GM10266 (cell line): Measurements from ENCODE around the gene NQO1.
"Not testable (repeated sequence)": the region's sequence is repeated elsewhere in the genome, so short reads cannot be mapped to it uniquely, and the experiment has no call there.

Experiments used
- DNase-seq: peaks from one replicate; pipeline ENCODE4 v3.0.0; 2012; ENCODE audit errors: extremely low spot score
- CTCF ChIP-seq: IDR thresholded peaks from 2 replicates; pipeline ENCODE4 v1.5.1; 2012; ENCODE audit warnings: mild to moderate bottlenecking, low read depth; ENCODE audit not compliant: control insufficient read depth, insufficient read depth; ENCODE audit errors: missing control alignments

The NQO1 gene

GRCh38 chr16:69744363-69745231 lies 18.2 kb upstream of the NQO1 start:
- DNase-seq = no peak
- no peak for TF ChIP-seq CTCF

- no peak for DNase-seq
- TF ChIP-seq CTCF = no peak
Measured at GRCh38 chr16:69741951-69742904, 15.9 kb upstream of the NQO1 start.

- no peak for TF ChIP-seq CTCF
- no peak for DNase-seq
Measured at GRCh38 chr16:69741519-69741918, 15.2 kb upstream of the NQO1 start.

- no peak for TF ChIP-seq CTCF
- DNase-seq = no peak
Measured at GRCh38 chr16:69732101-69732500, 5.7 kb upstream of the NQO1 start.

- DNase-seq = not testable (repeated sequence)
Measured at GRCh38 chr16:69731280-69731679, 4.9 kb upstream of the NQO1 start.

- DNase-seq = not testable (repeated sequence)
Measured at GRCh38 chr16:69729030-69729429, 2.7 kb upstream of the NQO1 start.

GRCh38 chr16:69727916-69728270 lies 1.5 kb upstream of the NQO1 start:
- no peak for DNase-seq
- no peak for TF ChIP-seq CTCF
